Activated naive CD4-positive, alpha-beta T cell treated with anti-CD3 and anti-CD28 coated beads, Interleukin-2, amount 50 U/mL, for 24 hours (primary cell): ENCODE data around the gene GABRR3.

Experiments
- H3K27ac Mint-ChIP-seq: one replicate; pipeline ENCODE4 v1.8.0; 2021; ENCODE audit warnings: mild to moderate bottlenecking, mixed read lengths
- H3K27me3 Mint-ChIP-seq: one replicate; pipeline ENCODE4 v1.8.0; 2021; ENCODE audit warnings: mixed read lengths
- H3K36me3 Mint-ChIP-seq: one replicate; pipeline ENCODE4 v1.8.0; 2021; ENCODE audit warnings: mixed read lengths
- H3K4me1 Mint-ChIP-seq: one replicate; pipeline ENCODE4 v1.8.0; 2021; ENCODE audit warnings: mixed read lengths
- H3K4me3 Mint-ChIP-seq: one replicate; pipeline ENCODE4 v1.8.0; 2021; ENCODE audit warnings: mild to moderate bottlenecking, mixed read lengths
- H3K9me3 Mint-ChIP-seq: one replicate; pipeline ENCODE4 v1.8.0; 2021; ENCODE audit warnings: mixed read lengths

Gene GABRR3

DNA sequence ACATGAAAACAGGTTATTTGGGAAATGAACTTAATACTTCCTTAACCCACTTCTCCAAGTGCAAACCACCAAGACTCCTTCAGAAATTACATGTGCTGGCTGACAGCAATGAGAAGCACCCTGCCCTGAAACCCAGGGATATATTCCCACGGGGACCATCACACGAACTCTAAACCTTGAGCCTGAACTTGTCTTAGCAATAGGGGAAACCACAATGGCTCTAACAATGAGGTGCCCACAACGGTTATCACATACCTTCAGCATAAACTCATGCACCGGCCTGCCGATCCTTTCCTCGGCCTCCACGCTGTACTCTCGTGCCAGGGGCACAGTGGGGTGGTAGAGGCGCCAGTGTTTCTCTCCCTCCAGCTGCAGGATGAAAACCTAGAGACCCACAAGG, 76.3 kb downstream of the GABRR3 start:
- Mint-ChIP-seq H3K27me3 (no peaks in the 10 kb centered on the region), H3K4me1 (peaks cover 24% of the 10 kb centered on the region), H3K36me3 (peaks cover 25% of the 10 kb centered on the region), H3K4me3 (no peak overlapping the region), H3K9me3 (no peaks in the 10 kb centered on the region), H3K27ac (no peak overlapping the region)

DNA sequence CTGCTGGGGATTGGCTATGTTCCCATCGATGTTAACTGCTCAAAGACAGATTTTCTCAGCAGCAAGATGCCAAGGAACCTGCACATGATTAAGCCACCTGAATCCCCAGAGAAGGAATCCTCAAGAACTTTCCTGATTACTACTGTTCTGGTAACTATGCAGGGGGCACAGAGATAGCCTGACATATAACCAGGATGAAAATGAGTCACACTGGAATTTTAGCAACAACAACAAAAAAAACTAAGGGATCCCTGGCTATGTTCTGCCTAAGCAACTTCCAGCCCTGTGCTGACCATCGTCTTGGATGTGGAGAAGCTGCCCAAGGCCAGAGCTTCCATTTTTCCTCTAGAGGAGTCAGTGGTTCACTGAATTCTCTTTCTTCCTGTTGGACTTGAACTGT, 76.7 kb downstream of the GABRR3 start:
- H3K27me3 Mint-ChIP-seq: no peaks in the 10 kb centered on the region
- H3K9me3 Mint-ChIP-seq: no peaks in the 10 kb centered on the region
- no peak overlapping the region for H3K4me3 Mint-ChIP-seq
- no peak overlapping the region for H3K27ac Mint-ChIP-seq
- peaks cover 20% of the 10 kb centered on the region for H3K4me1 Mint-ChIP-seq
- H3K36me3 Mint-ChIP-seq: peaks cover 21% of the 10 kb centered on the region

DNA sequence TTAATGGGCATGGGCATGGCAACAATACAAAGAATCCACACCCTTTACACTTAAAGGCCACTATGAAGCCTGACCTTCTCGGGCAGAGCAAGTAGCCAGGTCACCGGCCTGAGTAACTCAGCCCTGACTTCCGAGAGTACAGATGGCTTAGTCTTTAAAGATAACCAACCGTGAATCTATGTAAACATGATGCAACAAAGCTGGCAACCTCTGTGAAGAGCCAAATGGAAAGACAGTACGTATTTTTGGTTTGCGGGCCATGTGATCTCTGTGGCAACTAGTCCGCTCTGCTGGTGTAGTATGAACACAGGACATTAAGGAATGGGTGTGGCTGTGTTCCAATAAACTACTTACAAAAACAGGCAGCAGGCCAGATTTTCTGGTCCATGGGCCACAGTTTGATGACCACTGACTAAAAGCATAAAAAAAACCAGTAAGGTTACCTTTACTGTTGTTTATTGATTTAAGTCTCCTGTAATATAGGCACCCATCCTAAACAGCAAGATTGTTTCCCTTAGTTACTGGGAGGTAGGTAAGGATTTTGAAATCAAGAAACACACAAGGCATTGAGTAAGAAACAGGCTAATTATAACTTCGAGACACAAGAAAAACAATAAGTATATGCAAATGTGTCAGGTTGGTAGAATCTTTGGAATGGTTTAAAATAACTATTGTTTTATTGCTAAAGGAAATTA, 77.4 kb downstream of the GABRR3 start:
- H3K27ac Mint-ChIP-seq: no peak overlapping the region
- H3K4me1 Mint-ChIP-seq: peaks cover 18% of the 10 kb centered on the region
- H3K9me3 Mint-ChIP-seq: no peaks in the 10 kb centered on the region
- no peaks in the 10 kb centered on the region for H3K27me3 Mint-ChIP-seq
- H3K4me3 Mint-ChIP-seq: no peak overlapping the region
- H3K36me3 Mint-ChIP-seq: peaks cover 24% of the 10 kb centered on the region

DNA sequence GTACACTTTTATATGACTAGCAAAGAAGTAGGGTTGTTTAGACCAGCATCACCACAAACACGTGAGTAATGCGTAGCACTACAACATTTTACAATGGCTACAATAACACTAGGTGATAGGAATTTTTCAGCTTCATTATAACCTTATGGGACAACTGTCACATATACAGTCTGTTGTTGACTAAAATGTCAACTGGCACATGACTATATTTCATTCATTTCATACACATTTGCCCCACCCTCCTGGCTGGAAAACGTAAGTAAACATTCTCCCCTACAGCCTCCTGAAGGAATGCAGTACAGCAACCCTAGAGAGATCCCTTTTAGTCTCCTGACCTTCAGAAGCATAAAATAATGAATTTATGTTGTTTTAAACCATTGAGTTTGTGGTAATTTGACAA, 79.1 kb downstream of the GABRR3 start:
- H3K36me3 Mint-ChIP-seq: peaks cover 20% of the 10 kb centered on the region
- no peaks in the 10 kb centered on the region for H3K27me3 Mint-ChIP-seq
- no peak overlapping the region for H3K27ac Mint-ChIP-seq
- peaks cover under 1% of the 10 kb centered on the region for H3K4me1 Mint-ChIP-seq
- H3K9me3 Mint-ChIP-seq: no peaks in the 10 kb centered on the region
- H3K4me3 Mint-ChIP-seq: no peak overlapping the region

DNA sequence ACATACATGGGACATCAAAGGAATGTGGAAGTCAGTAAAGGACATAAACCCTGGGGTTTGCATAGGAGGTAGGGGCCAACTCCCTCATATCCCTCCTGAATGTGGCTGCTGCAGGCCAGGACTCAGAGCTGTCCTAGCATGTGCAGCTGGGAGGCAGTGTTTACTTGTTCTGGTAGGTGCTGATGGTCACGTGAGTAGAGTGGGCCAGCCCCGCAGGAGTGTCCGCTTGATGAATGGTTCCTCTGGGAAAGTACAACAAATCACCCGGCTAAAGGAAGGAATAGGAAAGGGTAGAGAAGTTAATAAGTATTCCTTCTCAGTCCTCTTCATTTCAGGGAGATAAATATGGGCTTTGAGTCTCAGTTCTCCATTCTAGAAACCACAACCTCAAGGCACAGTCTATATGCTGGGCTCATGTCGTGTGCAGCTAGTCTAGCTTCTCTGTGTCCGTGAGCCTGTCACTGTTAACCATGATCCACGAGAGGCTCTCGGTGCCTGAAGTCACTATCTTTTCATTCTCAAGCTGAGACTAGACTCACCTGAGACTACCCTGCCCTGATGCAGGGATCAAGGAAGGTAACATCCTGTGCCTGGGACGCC, 80.8 kb downstream of the GABRR3 start:
- no peaks in the 10 kb centered on the region for H3K9me3 Mint-ChIP-seq
- H3K27me3 Mint-ChIP-seq: no peaks in the 10 kb centered on the region
- H3K27ac Mint-ChIP-seq: no peak overlapping the region
- H3K4me1 Mint-ChIP-seq: no peaks in the 10 kb centered on the region
- peaks cover 24% of the 10 kb centered on the region for H3K36me3 Mint-ChIP-seq
- no peak overlapping the region for H3K4me3 Mint-ChIP-seq

DNA sequence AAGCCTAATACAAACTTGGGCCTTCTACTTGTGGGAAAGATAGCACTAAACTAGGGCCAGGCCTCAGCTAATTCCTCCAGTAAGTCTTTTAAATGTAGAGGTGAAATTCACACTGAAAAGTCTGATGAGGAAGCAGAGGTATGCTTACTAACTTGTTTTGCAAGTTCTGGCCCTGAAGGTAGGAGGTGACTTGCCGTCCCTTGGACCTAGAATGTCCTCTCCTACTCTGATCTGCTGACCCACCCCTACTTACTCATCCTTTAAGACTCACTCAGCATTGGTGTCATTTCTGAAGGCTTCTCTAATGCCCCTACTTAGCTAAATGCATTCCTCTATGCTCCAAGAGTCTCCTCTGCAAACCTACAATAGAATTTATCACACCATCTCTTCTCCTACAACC, 82.2 kb downstream of the GABRR3 start:
- Mint-ChIP-seq H3K9me3 (no peaks in the 10 kb centered on the region), H3K27ac (peak overlapping the region; percentile 43), H3K4me1 (no peaks in the 10 kb centered on the region), H3K4me3 (no peak overlapping the region), H3K36me3 (peaks cover 28% of the 10 kb centered on the region), H3K27me3 (no peaks in the 10 kb centered on the region)

DNA sequence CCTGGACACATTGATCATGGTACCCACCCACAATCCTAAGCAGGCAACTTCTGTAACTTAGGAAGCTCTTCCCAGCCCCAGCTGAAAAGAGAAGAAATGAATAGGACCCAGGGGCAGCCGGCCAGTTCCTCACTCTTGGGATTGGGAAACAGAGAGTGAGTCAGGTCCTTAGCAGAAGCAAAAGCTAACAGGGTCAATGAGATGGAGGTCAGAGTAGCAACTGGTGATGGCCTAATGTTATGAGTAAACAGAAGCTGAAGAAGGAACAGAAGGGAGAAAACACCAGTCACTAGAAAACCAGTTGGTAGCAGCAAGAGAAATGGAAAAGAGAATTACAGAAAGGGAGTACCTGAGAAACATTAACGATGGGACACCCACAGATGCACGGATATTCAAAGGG, 82.8 kb downstream of the GABRR3 start:
- no peaks in the 10 kb centered on the region for H3K4me1 Mint-ChIP-seq
- H3K27me3 Mint-ChIP-seq: no peaks in the 10 kb centered on the region
- H3K4me3 Mint-ChIP-seq: no peak overlapping the region
- no peak overlapping the region for H3K27ac Mint-ChIP-seq
- no peaks in the 10 kb centered on the region for H3K9me3 Mint-ChIP-seq
- peaks cover 28% of the 10 kb centered on the region for H3K36me3 Mint-ChIP-seq

DNA sequence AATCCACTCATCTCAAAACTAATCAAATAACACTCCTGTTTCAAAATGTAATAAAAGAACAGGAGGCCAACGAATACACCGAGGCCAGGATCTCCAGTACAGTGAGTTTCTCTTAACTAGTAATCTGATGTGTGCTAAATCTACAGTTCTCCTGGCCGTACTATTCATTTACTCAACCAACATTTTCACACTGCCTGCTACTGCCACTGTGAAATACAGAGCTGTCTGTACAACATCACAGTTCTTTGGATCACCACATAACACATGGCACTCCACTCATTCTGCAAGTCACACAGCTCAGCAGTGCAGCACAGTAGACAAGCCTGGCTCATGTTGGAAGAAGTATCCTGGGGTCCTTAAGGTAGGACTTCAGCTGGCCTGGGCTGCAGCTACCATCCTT, 84.8 kb downstream of the GABRR3 start:
- Mint-ChIP-seq H3K4me3 (no peak overlapping the region), H3K4me1 (no peaks in the 10 kb centered on the region), H3K27ac (no peak overlapping the region), H3K27me3 (no peaks in the 10 kb centered on the region), H3K9me3 (no peaks in the 10 kb centered on the region), H3K36me3 (peaks cover 36% of the 10 kb centered on the region)

DNA sequence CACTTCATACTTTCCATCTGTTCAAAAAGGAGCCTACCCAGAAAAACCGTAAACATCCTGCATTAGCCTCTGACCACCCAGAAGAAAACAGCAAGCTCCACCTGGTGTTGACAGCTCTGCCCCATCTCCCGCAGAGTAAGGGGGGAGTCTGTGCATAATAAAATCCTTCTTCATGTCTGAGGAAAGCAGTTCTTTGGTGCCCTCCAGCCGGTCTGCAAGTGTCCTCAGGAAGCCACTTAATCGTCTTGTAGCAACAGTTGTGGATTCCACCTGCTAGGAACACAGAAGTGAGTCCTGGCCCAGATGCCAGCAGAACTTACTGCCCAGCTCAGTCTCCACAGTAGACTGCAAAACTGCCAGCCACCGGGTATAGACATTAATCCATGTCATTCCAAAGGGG, 85.4 kb downstream of the GABRR3 start:
- H3K4me1 Mint-ChIP-seq: no peaks in the 10 kb centered on the region
- no peak overlapping the region for H3K27ac Mint-ChIP-seq
- no peaks in the 10 kb centered on the region for H3K27me3 Mint-ChIP-seq
- no peaks in the 10 kb centered on the region for H3K9me3 Mint-ChIP-seq
- peaks cover 33% of the 10 kb centered on the region for H3K36me3 Mint-ChIP-seq
- H3K4me3 Mint-ChIP-seq: no peak overlapping the region

DNA sequence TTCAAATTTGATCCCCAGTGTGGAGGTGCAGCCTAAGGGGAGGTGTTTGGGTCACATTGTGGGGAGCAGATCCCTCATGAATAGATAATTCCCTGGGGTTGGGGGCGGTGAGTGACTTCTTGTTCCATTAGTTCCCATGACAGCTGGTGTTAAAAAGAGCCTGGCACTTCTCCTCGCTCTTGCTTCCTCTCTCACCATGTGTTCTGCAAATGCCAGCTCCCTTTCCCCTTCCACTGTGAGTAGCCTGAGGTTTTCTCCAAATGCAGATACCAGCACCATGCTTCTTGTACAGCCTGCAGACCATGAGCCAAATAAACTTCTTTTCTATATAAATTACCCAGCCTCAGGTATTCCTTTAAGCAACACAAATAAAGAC, 86.0 kb downstream of the GABRR3 start:
- H3K27me3 Mint-ChIP-seq: no peaks in the 10 kb centered on the region
- no peaks in the 10 kb centered on the region for H3K4me1 Mint-ChIP-seq
- no peak overlapping the region for H3K4me3 Mint-ChIP-seq
- H3K27ac Mint-ChIP-seq: no peak overlapping the region
- H3K9me3 Mint-ChIP-seq: no peaks in the 10 kb centered on the region
- H3K36me3 Mint-ChIP-seq: peaks cover 33% of the 10 kb centered on the region

DNA sequence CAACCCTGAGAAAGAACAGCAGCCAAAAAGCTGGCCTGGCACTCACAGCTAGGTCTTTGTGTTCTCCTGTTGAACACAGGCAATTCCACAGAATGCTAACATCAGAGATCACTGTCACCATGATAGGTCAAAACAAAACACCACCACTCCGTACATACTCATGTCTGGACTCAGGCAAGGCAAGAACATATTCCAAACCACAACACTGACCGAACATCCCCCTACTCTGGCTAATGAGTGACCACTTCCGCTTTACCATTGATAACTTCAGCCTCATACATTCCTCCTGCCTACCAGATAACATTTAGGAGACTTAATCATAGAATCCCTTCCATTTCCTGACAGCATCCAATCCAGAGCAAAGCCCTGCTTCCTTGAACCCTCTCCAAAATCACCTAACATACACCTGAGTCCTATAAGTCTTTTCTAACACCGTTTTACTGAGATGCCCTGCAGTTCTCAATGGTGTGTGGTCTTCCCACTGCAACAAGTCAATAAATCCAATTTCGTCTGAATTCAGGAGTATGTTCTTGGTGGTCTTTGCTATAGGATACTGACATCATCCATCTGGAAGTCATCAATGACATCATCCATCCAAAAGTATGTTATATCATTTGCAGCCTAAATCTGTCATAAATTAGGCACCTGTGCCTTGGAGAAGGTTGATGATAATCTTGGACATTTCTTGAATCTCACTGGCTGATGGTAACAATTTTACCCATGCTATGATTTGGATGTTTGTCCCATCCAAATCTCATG, 86.6 kb downstream of the GABRR3 start:
- Mint-ChIP-seq H3K36me3 (peaks cover 33% of the 10 kb centered on the region), H3K9me3 (no peaks in the 10 kb centered on the region), H3K4me3 (no peak overlapping the region), H3K27ac (no peak overlapping the region), H3K4me1 (no peaks in the 10 kb centered on the region), H3K27me3 (no peaks in the 10 kb centered on the region)

DNA sequence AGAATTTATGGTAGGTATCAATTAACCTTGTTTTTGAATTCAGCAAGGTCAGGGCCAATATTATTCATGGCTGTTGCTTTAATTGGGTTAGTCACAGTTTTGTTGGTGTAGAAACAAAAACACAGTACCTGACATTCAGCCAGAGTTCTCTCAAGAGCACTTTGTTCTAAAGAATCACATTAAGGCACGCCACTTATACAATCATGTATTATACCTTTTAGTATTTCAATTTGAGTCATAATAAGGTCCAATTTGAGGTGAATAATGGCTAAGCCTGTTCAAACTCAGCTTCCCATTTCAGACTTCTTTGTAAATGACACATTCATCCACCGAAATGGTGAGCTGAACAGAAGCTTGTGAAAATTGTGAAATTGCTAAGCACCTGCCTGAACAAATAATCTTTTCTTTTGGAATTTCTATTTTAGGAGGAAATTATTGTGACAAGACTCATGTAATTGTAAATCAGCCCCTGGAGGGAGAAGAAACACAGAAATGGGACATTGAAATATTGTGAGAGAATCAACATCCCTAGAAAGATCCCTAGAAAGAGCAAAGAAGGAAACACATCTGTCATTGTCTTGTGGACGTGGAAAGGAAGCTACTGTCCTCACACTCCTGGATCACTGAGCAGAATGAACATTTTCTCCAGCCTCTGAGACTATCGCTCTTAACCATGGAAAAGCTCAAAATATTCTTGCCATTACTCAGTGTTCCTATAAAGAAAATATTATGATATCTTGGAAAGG, 92.1 kb downstream of the GABRR3 start:
- no peak overlapping the region for H3K27ac Mint-ChIP-seq
- H3K4me1 Mint-ChIP-seq: no peaks in the 10 kb centered on the region
- H3K27me3 Mint-ChIP-seq: no peaks in the 10 kb centered on the region
- H3K4me3 Mint-ChIP-seq: no peak overlapping the region
- H3K36me3 Mint-ChIP-seq: peaks cover 16% of the 10 kb centered on the region
- H3K9me3 Mint-ChIP-seq: no peaks in the 10 kb centered on the region

DNA sequence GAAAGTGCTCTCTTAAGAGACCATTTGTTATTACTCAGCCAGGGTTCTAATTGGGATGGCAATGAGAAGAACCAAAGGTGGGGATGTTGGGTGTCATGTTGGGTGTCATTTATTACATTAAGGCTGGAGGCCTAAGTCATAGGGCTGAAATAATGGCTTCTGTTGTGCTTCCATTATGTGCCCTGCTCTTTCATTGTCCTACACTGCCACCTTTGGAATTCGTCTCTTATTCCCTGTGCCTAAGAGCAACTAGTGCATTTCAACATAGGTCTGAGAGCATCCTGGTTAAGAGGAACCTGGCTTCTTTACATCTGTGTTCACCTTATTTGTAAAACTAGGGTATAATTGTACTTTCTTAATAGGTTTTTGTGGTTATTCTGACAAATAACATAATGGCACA, 95.1 kb downstream of the GABRR3 start:
- Mint-ChIP-seq H3K36me3 (peaks cover 7% of the 10 kb centered on the region), H3K4me1 (no peaks in the 10 kb centered on the region), H3K27ac (no peak overlapping the region), H3K9me3 (no peaks in the 10 kb centered on the region), H3K4me3 (no peak overlapping the region), H3K27me3 (no peaks in the 10 kb centered on the region)

DNA sequence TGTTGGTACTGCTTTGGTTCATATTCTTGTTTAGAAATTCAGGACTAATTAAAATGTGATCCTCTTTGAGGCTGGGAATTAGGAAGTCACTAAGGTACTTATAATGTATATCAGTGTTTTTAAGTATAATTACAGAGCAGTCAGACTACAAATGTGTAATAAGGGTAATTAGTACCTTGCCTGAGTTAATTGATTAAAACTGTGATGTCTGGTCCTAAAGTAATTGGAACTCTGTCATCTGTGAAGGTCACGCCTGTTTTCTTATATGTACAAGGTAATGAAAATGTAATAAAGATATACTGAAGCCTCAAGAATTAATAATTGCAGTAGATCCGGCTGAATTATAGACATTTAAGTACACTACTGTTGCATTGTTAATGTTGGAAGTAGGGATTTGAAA, 95.7 kb downstream of the GABRR3 start:
- no peak overlapping the region for H3K27ac Mint-ChIP-seq
- H3K4me3 Mint-ChIP-seq: no peak overlapping the region
- no peaks in the 10 kb centered on the region for H3K4me1 Mint-ChIP-seq
- no peaks in the 10 kb centered on the region for H3K27me3 Mint-ChIP-seq
- H3K9me3 Mint-ChIP-seq: no peaks in the 10 kb centered on the region
- peaks cover 8% of the 10 kb centered on the region for H3K36me3 Mint-ChIP-seq

DNA sequence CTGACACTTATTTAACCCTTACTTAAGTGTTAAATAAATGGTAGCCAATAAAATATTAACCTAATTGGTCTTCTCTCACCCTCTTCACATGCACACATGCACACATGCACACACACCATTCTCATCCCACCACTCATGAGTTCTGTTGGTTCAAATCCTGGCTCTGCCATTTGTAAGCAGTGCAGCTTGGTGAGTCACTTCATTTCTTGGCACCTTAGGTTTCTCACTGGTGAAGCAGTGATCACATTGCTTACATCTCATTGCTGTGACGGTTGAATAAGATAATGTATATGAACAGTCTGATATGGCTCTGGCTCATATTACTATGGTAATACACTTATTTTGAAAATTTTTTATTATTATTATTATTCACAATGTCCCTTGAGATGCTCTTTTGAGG, 96.7 kb downstream of the GABRR3 start:
- Mint-ChIP-seq H3K4me3 (no peak overlapping the region), H3K27ac (no peak overlapping the region), H3K27me3 (no peaks in the 10 kb centered on the region), H3K36me3 (peaks cover 8% of the 10 kb centered on the region), H3K4me1 (no peaks in the 10 kb centered on the region), H3K9me3 (no peaks in the 10 kb centered on the region)

DNA sequence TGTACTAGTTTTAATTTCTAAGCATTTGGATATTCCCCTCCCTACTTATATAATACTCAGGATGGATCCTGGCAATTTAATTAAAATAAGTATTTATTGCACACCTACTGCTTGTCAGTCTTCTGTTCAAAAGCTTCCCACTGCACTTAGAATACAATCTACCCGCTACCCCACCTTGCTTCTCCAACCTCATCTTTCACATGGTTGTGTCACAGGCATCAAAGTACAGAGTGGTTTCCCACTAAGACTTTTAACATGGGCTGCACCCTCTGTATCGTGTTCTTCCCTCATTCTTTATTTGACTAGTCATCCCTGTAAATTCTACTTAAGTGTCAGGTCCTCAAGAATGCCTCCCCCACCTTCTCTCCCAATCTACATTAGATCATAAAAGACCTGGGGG, 97.9 kb downstream of the GABRR3 start:
- Mint-ChIP-seq H3K36me3 (peaks cover 3% of the 10 kb centered on the region), H3K4me3 (no peak overlapping the region), H3K4me1 (no peaks in the 10 kb centered on the region), H3K27ac (no peak overlapping the region), H3K27me3 (no peaks in the 10 kb centered on the region), H3K9me3 (no peaks in the 10 kb centered on the region)
